Mesothelial cell of epicardium (in vitro differentiated cells): ENCODE results near the gene NDUFA5. TPM values are rescaled to one million over a fixed set of nuclear protein-coding genes. Genes with fewer than 3 reads are reported as not detected.

ENCODE experiments used
- DNase-seq, 2 experiments: peaks; one replicate each; pipeline ENCODE4 v3.0.0; 2021; ENCODE audit warnings: low spot score in 2 of 2; ENCODE audit not compliant: unreplicated experiment in 2 of 2
- H3K27ac Mint-ChIP-seq: 2 replicates; pipeline ENCODE4 v1.8.0; 2021; ENCODE audit warnings: mixed read lengths
- H3K27me3 Mint-ChIP-seq: 2 replicates; pipeline ENCODE4 v1.8.0; 2021; ENCODE audit warnings: low read depth, mixed read lengths
- H3K36me3 Mint-ChIP-seq: 2 replicates; pipeline ENCODE4 v1.8.0; 2021; ENCODE audit warnings: mixed read lengths
- H3K4me1 Mint-ChIP-seq: 2 replicates; pipeline ENCODE4 v1.8.0; 2021; ENCODE audit warnings: mixed read lengths
- H3K4me3 Mint-ChIP-seq: 2 replicates; pipeline ENCODE4 v1.8.0; 2021; ENCODE audit warnings: mild to moderate bottlenecking, moderate library complexity, mixed read lengths
- H3K9me3 Mint-ChIP-seq: 2 replicates; pipeline ENCODE4 v1.8.0; 2021; ENCODE audit warnings: mixed read lengths
- CTCF ChIP-seq: fragments of 200-600 bp; sonication (generic); IDR thresholded peaks from one replicate; pipeline ENCODE4 v1.5.0; 2021; ENCODE audit warnings: antibody characterized with exemption; ENCODE audit not compliant: unreplicated experiment
- total RNA-seq: library from RNA; stranded (reverse); gene quantifications from 3 replicates; pipeline ENCODE4 v1.2.1, GENCODE V29; 2021

Gene NDUFA5
- total RNA-seq, 1 donor from 2014 or later = 71.8 TPM

- TF ChIP-seq CTCF = no peak
- Mint-ChIP-seq H3K9me3 (no peaks in the 10 kb centered on the region), H3K4me3 (no peak overlapping the region), H3K27ac (no peak overlapping the region), H3K27me3 (no peaks in the 10 kb centered on the region), H3K4me1 (peaks cover 5% of the 10 kb centered on the region), H3K36me3 (peaks cover 4% of the 10 kb centered on the region)
- DNase-seq = no peak
Measured at GRCh38 chr7:123539871-123540270, 17.7 kb downstream of the NDUFA5 start.

- H3K4me1 Mint-ChIP-seq = peaks cover 7% of the 10 kb centered on the region
- no peak overlapping the region for H3K4me3 Mint-ChIP-seq
- TF ChIP-seq CTCF = no peak
- H3K27me3 Mint-ChIP-seq = peaks cover 3% of the 10 kb centered on the region
- peaks cover 4% of the 10 kb centered on the region for H3K36me3 Mint-ChIP-seq
- no peaks in the 10 kb centered on the region for H3K9me3 Mint-ChIP-seq
- no peak for DNase-seq
- no peak overlapping the region for H3K27ac Mint-ChIP-seq
Measured at GRCh38 chr7:123538897-123539296, 18.7 kb downstream of the NDUFA5 start.

- Mint-ChIP-seq H3K9me3 (no peaks in the 10 kb centered on the region), H3K27me3 (peaks cover 8% of the 10 kb centered on the region), H3K36me3 (peaks cover 4% of the 10 kb centered on the region), H3K4me1 (peaks cover 12% of the 10 kb centered on the region), H3K27ac (no peak overlapping the region), H3K4me3 (no peak overlapping the region)
- no peak for TF ChIP-seq CTCF
- DNase-seq = no peak
Measured at GRCh38 chr7:123538189-123538714, 19.4 kb downstream of the NDUFA5 start.

GRCh38 chr7:123537026-123537642 lies 20.5 kb downstream of the NDUFA5 start:
- Mint-ChIP-seq H3K9me3 (no peaks in the 10 kb centered on the region), H3K4me3 (no peak overlapping the region), H3K36me3 (peaks cover 4% of the 10 kb centered on the region), H3K27ac (no peak overlapping the region), H3K4me1 (peaks cover 19% of the 10 kb centered on the region), H3K27me3 (peaks cover 15% of the 10 kb centered on the region)
- TF ChIP-seq CTCF = peak; percentile 81
- no peak for DNase-seq

- no peaks in the 10 kb centered on the region for H3K9me3 Mint-ChIP-seq
- H3K27me3 Mint-ChIP-seq = peaks cover 21% of the 10 kb centered on the region
- H3K4me1 Mint-ChIP-seq = peaks cover 19% of the 10 kb centered on the region
- H3K36me3 Mint-ChIP-seq = no peaks in the 10 kb centered on the region
- no peak overlapping the region for H3K4me3 Mint-ChIP-seq
- DNase-seq = no peak
- TF ChIP-seq CTCF = no peak
- peak overlapping the region; percentile 50 for H3K27ac Mint-ChIP-seq
Measured at GRCh38 chr7:123535517-123535916, 22.1 kb downstream of the NDUFA5 start.
